GM10847 (cell line): ENCODE data around the gene ASGR1.

Source experiments
- POLR2A ChIP-seq: IDR thresholded peaks from 2 replicates; pipeline ENCODE4 v1.6.1; 2011; ENCODE audit not compliant: insufficient read length; ENCODE audit errors: extremely low read depth

The ASGR1 gene

DNA sequence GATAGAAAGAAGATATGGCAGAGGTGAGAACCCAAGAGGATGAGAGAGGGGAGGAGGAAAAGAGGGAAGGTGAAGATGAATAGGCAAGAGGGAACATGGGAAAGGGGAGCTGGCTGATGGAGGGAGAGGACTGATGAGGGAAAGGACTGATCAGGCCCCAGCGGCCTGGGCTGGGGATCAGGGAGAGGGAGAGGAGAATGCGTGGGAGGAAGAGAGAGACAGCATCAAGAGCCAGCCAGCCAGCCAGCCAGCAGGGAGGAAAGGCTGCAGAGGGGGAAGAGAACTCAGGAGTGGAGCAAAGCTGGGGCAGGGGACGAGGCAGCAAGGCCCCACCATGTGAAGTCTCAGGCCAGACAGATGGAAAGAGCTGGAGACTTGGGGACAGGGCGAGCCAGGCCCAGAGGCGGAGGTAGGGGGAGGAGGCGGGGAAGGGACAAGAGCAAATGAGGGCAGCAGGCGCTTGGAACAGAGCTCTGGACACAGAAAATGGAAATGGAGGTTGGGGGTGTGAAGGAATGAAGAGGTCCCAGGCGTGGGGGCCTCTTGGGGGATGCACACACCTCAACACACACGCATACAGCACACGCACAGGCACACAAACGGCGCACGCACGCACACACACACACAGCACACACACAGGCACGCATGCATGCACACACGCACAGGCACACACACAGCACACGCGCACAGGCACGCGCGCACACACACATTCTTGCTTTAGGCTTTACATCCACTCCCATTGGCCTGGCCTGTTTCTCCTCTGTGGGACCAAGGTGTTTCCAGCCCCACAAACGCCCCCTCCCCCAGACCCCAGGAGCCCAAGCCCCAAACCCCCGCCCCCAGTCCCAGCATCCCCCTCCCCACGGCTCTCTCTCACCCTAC lies 28.2 kb upstream of the ASGR1 start:
- no peak for TF ChIP-seq POLR2A

DNA sequence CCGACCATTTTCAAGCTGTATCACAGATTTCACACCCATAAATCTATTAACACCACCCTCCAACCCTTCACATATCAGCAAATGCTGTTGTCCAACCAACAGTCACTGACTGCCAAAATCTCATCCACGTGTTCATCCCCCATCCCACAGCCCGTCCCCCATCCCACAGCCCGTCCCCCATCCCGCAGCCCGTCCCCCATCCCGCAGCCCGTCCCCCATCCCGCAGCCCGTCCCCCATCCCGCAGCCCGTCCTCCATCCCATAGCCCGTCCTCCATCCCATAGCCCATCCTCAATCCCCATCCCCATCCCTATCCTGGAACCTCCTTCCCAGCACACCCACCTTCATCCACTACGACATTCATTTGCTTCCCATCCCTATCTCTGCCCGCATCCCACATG lies 26.4 kb upstream of the ASGR1 start:
- TF ChIP-seq POLR2A, result no peak

- no peak for TF ChIP-seq POLR2A
Measured at GRCh38 chr17:7204828-7205461, 25.8 kb upstream of the ASGR1 start.

GRCh38 chr17:7204336-7204735 lies 25.2 kb upstream of the ASGR1 start:
- no peak for TF ChIP-seq POLR2A

- TF ChIP-seq POLR2A, result no peak
Measured at GRCh38 chr17:7203391-7203790, 24.2 kb upstream of the ASGR1 start.

DNA sequence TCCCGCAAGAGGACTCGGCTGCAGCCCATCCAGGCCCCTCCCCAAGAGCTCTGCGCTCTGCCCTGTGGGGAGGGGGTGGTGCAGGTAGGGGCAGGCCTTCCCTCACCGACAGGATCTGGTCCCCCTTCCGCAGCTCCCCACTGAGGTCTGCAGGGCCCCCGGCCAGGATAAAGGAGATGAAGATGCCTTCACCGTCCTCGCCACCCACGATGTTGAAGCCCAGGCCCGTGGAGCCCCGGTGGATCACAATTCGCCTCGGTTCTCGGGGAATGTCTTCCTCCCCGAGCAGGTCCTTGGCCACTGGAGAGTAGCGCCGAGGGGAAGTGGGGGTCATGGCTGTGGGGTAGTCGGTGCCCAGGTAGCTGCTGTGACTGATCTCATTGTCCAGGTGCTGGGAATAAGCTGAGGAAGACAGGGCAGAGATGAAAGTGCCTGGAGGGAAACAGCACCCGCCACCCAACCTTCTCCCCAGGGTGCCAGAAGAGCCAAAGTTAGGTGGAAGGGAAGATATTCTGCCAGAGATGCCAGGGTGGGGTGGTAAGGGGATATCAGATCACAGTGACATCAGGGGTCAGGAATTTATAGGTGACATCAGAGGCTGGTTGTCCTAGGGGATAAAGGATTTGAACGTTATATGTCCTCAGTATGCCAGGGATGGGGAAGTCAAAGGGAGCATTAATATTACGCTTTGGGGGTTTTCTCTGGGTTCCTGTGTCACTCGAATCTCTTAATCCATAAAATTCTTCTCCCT lies 17.7 kb upstream of the ASGR1 start:
- no peak for TF ChIP-seq POLR2A

- no peak for TF ChIP-seq POLR2A
Measured at GRCh38 chr17:7195971-7196370, 16.8 kb upstream of the ASGR1 start.

GRCh38 chr17:7192271-7192937 lies 13.2 kb upstream of the ASGR1 start:
- no peak for TF ChIP-seq POLR2A

- TF ChIP-seq POLR2A, result no peak
Measured at GRCh38 chr17:7191571-7192270, 12.6 kb upstream of the ASGR1 start.

GRCh38 chr17:7191069-7191468 lies 11.9 kb upstream of the ASGR1 start:
- no peak for TF ChIP-seq POLR2A

GRCh38 chr17:7190276-7190917 lies 11.2 kb upstream of the ASGR1 start:
- no peak for TF ChIP-seq POLR2A

DNA sequence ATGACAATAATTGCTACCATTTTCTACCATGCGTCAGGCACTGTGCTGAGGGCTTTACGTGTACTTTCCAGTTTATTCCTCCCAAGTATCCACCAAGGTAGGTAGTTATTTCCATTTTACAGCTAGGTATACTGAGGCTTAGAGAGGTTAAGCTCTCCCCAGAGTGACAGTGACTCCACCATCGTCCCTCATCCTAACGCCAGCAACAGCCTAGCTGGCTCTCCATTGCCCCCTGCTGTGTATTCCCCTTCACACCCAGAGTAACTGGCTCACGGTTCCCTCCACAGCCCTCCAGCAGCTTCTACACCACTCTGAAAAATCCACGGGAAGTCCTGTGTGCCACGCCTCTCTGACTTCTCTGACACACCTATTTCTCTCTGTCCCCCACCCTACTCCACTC lies 7.1 kb upstream of the ASGR1 start:
- no peak for TF ChIP-seq POLR2A

- no peak for TF ChIP-seq POLR2A
Measured at GRCh38 chr17:7184647-7185046, 5.5 kb upstream of the ASGR1 start.

DNA sequence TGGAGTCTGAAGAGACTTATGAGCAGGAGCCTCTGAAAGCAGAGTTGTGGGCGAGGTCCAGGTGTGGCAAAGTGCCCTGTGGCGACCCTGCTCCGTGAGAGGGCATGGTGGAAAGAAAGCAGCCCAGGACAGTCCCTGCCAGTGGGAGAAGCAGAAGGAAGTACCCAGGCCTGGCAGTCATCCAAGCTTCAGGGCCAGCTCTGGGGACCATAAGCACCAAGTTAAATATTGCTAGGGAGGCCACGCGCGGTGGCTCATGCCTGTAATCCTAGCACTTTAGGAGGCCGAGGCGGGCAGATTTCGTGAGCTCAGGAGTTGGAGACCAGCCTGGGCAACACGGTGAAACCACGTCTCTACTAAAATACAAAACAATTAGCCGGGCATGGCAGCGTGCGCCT lies 4.9 kb upstream of the ASGR1 start:
- TF ChIP-seq POLR2A, result no peak
